IPS-NIHi7 (cell line): ENCODE results near the gene PLXNB2.
"Not testable (repeated sequence)": the region's sequence is repeated elsewhere in the genome, so short reads cannot be mapped to it uniquely, and the experiment has no call there.

Experiments
- DNase-seq: peaks from one replicate; pipeline ENCODE4 v3.0.0; 2012; ENCODE audit warnings: mixed read lengths; ENCODE audit errors: extremely low spot score

PLXNB2 gene

DNA sequence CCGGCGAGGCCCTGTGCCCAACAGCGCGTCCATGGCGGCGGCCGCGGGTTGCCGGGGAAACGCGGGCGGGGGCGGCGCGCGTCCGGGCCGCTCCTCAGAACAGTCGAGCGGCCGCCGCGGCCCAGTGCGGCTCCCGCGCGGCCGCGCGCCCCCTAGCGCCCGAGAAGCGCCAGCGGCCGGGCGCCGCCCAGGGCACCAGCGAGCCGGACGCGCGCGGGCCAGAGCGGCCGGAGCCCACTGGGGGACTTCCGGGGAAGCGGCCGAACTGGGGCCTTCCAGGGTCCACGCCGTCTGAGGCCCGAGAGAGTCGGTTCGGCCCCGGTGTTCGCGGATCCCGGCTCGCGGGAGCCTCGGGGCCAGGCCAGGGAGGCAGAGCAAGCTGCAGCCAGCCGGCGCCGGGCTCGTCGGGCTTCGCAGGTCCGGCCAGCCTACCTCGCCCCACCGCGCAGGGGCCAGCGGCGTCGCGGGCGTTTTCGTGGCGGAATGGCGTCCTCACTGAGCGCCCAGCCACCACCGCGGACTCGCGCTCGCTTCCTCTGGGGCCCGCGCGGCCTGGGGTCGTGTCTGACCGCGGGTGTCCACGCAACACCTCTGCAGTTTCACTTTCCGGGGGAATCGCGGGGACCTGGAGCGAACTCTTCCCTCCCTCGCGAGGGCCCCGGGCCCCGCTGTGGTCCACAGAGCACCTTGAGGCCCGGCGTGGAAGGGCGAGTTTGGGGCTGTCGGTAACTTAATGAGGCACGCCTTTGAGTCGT lies 19.7 kb upstream of the PLXNB2 start, which contains the start of gene DENND6B:
TSS of gene DENND6B (minus strand) at position 57 of the 755 bp plus-strand sequence. CDS start at position 33, 24 bp downstream.
- peak; percentile 94 for DNase-seq

- no peak for DNase-seq
Measured at GRCh38 chr22:50326225-50326955, 18.9 kb upstream of the PLXNB2 start.

- DNase-seq: no peak
Measured at GRCh38 chr22:50325444-50326224, 18.2 kb upstream of the PLXNB2 start.

DNA sequence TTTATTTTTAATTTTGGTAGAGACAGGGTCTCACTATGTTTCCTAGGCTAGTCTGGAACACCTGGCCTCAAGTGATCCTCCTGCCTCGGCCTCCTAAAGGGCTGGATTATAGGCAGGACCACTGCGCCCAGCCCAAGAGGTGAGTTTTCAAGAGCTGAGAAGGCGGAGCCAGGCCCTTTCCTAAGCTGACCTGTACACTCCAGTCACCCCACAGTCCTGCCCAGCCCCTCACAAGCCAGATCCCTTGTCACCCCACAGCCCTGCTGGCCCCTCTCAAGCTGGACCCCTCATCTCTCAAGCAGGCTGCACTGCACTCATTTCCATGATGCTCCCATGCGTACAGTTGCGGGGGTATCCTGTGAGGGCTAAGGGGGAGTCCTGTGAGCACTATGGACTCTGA lies 16.5 kb upstream of the PLXNB2 start:
- no peak for DNase-seq

- not testable (repeated sequence) for DNase-seq
Measured at GRCh38 chr22:50322382-50323104, 15.1 kb upstream of the PLXNB2 start.

GRCh38 chr22:50320671-50321325 lies 13.4 kb upstream of the PLXNB2 start:
- DNase-seq: no peak

- no peak for DNase-seq
Measured at GRCh38 chr22:50320116-50320515, 12.7 kb upstream of the PLXNB2 start.

DNA sequence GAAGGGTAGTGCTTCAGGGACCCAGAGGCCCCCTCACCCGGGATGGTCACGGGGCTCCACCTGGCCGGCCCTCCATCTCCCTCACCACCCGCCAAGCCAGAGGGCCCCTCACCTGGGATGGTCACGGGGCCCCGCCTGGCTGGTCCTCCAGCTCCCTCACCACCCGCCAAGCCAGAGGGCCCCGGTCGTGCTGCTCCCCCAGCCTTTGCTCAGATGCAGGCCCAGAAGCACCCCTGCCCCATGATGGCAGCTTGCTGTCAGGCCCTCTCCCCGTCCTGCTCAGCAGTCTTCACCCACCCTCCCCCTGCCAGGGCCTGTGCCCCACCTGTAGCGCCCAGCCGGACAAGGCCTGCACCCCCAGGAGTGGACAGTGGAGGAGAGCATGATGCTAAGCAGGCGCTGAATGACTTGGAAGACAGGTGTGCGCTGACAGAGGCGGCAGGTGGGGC lies 12.1 kb upstream of the PLXNB2 start:
- no peak for DNase-seq

GRCh38 chr22:50318698-50319411 lies 11.4 kb upstream of the PLXNB2 start:
- DNase-seq: no peak

GRCh38 chr22:50318356-50318697 lies 10.9 kb upstream of the PLXNB2 start:
- no peak for DNase-seq

DNA sequence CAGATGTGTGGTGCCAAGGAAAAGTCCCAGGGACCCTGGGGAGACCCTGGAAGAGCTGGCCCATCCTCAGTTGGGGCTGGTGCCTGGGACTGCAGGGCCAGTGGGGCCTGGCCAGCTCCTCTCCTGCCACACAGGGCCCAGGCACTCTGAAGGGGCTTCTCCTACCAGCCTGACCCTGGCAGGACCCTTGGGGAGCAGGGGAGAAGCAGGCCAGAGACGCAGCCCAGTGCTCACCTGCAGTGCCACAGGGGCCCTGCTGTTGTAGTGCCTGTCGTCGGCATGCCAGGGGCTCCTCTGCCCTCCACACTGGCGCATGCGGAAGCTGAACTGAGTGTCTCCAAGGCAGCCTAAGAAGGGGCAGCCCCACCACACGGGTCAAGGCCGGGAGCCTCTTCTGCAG lies 10.2 kb upstream of the PLXNB2 start:
- no peak for DNase-seq

GRCh38 chr22:50317178-50317577 lies 9.7 kb upstream of the PLXNB2 start:
- DNase-seq: no peak

- DNase-seq: no peak
Measured at GRCh38 chr22:50316114-50317065, 8.9 kb upstream of the PLXNB2 start.

GRCh38 chr22:50315289-50316113 lies 8.1 kb upstream of the PLXNB2 start:
- no peak for DNase-seq

- DNase-seq: no peak
Measured at GRCh38 chr22:50314455-50315288, 7.2 kb upstream of the PLXNB2 start.

- DNase-seq: no peak
Measured at GRCh38 chr22:50314081-50314454, 6.6 kb upstream of the PLXNB2 start.

DNA sequence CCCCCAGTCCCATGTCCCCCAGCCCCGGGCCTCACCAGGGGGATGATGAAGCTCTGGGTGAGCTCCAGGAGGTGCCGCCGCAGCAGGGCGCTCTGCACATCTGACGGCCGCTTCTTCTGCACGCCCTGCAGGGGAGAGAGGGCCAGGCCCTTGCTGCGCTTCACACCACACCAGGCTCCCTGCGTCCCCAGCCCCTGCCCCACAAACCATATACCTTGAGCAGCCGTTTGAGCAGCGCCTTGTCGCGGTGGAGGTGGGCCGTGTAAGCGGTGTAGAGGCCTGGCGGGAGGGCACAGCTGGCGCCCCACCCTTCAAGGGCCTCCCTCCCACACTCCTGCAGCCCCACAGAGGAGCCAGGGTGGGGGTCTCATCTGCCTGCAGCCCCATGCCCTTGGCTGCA lies 6.2 kb upstream of the PLXNB2 start:
- no peak for DNase-seq

DNA sequence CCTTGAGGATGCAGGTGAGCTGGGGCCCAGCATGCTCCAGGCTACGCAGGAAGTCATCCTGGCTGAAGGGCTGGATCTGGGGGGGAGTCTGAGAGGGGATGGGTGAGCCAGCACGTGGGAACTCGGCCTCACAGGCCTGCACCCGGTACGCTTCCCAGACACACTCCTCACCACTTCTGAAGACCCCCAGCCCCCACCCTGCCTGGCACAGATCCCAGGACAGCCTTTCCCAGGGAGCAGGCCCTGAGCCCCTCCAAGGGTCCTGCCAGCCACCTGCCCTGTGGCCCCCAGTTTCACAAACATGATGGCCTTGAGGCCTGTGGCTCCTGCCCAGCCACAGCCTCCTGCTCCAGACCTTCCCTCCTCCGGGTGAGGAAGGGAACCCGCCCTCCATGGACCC lies 5.6 kb upstream of the PLXNB2 start:
- no peak for DNase-seq
